HCT116 (cell line): ENCODE measurements around the gene S1PR3. TPM values are rescaled to one million over a fixed set of nuclear protein-coding genes. Genes with fewer than 3 reads are reported as not detected.

Experiments
- ATAC-seq: fragments of 200-7000 bp; cut with Tn5 transposase; 2 replicates; pipeline ENCODE4 v1.9.1; 2020; ENCODE audit warnings: mild to moderate bottlenecking, moderate library complexity
- BruUV-seq: library from RNA; stranded (reverse); fragments of 400-500 nt; replicated peaks from 2 replicates; lab custom pipeline; 2021; lab: Mats Ljungman, UMichigan
- CTCF ChIA-PET: fragments of 300-600 bp; sonication (Branson Sonifier 250); formaldehyde crosslinking; loops from one replicate; lab custom pipeline; 2021; ENCODE audit warnings: antibody characterized with exemption; lab: Charles Lee
- POLR2A ChIA-PET: fragments of 300-600, 350-600 bp; sonication (Branson Sonifier 250); formaldehyde crosslinking; loops from one replicate; lab custom pipeline; 2021; ENCODE audit warnings: antibody characterized with exemption; lab: Charles Lee
- RAD21 ChIA-PET, 2 experiments: fragments of 300-600 bp; sonication (Branson Sonifier 250); formaldehyde crosslinking; loops; one replicate each; lab custom pipeline; 2023; ENCODE audit warnings: low total read pairs in 2 of 2; ENCODE audit not compliant: uncharacterized antibody in 2 of 2, unreplicated experiment in 2 of 2, low non-redundant PET in 1 of 2; lab: Charles Lee
- DNase-seq: peaks from one replicate; pipeline ENCODE4 v3.0.0-alpha.2; 2010; ENCODE audit warnings: low read depth, low spot score
- H2AFZ ChIP-seq: fragments of 200-600 bp; shearing (Covaris generic), sonication (generic); 2 replicates; pipeline ENCODE4 v1.6.1; 2017; ENCODE audit warnings: low read depth, mixed run types, mixed read lengths, antibody characterized with exemption, low read length; ENCODE audit not compliant: poor library complexity, severe bottlenecking
- H3K27ac ChIP-seq: 2 replicates; pipeline ENCODE4 v1.5.1; 2012; ENCODE audit warnings: low read depth, low read length
- H3K27me3 ChIP-seq: fragments of 200-600 bp; sonication (generic); 2 replicates; pipeline ENCODE4 v1.6.1; 2016; ENCODE audit warnings: mixed run types, low read length, mixed read lengths; ENCODE audit not compliant: insufficient read depth
- H3K36me3 ChIP-seq, 2 experiments: fragments of 200-500 bp in 1 of 2; fragments of 200-600 bp in 1 of 2; sonication (Bioruptor generic) in 1 of 2; sonication (generic) in 1 of 2; 2 replicates each; pipeline versions ENCODE4 v1.5.1 to v1.6.1; 2014 to 2016; ENCODE audit warnings: low read length in 2 of 2, inconsistent platforms in 1 of 2, mixed read lengths in 1 of 2, mixed run types in 1 of 2; ENCODE audit not compliant: insufficient read depth in 2 of 2, control insufficient read depth in 1 of 2
- H3K4me1 ChIP-seq, 2 experiments: fragments of 200-600 bp in 1 of 2; sonication (generic) in 1 of 2; 2 replicates each; pipeline versions ENCODE4 v1.5.1 to v1.6.1; 2012 to 2017; ENCODE audit warnings: low read length in 2 of 2, inconsistent platforms in 1 of 2, mild to moderate bottlenecking in 1 of 2, mixed read lengths in 1 of 2, mixed run types in 1 of 2, moderate library complexity in 1 of 2; ENCODE audit not compliant: insufficient read depth in 2 of 2, control insufficient read depth in 1 of 2
- H3K4me2 ChIP-seq: fragments of 200-600 bp; sonication (generic); 2 replicates; pipeline ENCODE4 v1.6.1; 2017; ENCODE audit warnings: mixed run types, low read length, mixed read lengths
- H3K4me3 ChIP-seq, 2 experiments: fragments of 200-600 bp in 1 of 2; sonication (generic) in 1 of 2; replicated peaks in 1 of 2; 2 replicates each; pipeline ENCODE4 v1.5.1; 2011 to 2016; ENCODE audit warnings: low read length in 2 of 2, control low read depth in 1 of 2, low read depth in 1 of 2, mild to moderate bottlenecking in 1 of 2, mixed read lengths in 1 of 2, mixed run types in 1 of 2
- H3K79me2 ChIP-seq: fragments of 200-600 bp; sonication (generic); 2 replicates; pipeline ENCODE4 v1.6.1; 2017; ENCODE audit warnings: mild to moderate bottlenecking, mixed run types, low read length, moderate library complexity, mixed read lengths; ENCODE audit not compliant: insufficient read depth
- H3K9ac ChIP-seq: fragments of 200-600 bp; sonication (generic); 2 replicates; pipeline ENCODE4 v1.6.1; 2016; ENCODE audit warnings: low read length, mixed read lengths
- H3K9me2 ChIP-seq: fragments of 200-600 bp; sonication (generic), shearing (Covaris generic); 2 replicates; pipeline ENCODE4 v1.6.1; 2017; ENCODE audit warnings: mixed run types, mild to moderate bottlenecking, moderate library complexity; ENCODE audit not compliant: insufficient read depth
- H3K9me3 ChIP-seq, 2 experiments: fragments of 200-500 bp in 1 of 2; fragments of 200-600 bp in 1 of 2; sonication (Bioruptor generic) in 1 of 2; sonication (generic) in 1 of 2; 2 replicates each; pipeline ENCODE4 v1.6.1; 2014 to 2017; ENCODE audit warnings: low read length in 2 of 2, mixed read lengths in 2 of 2, inconsistent platforms in 1 of 2, low read depth in 1 of 2, mild to moderate bottlenecking in 1 of 2, mixed run types in 1 of 2, moderate library complexity in 1 of 2; ENCODE audit not compliant: control insufficient read depth in 1 of 2, insufficient read depth in 1 of 2
- H4K20me1 ChIP-seq: fragments of 200-600 bp; sonication (generic), shearing (Covaris generic); 2 replicates; pipeline ENCODE4 v1.6.1; 2017; ENCODE audit warnings: mixed run types, mild to moderate bottlenecking, moderate library complexity; ENCODE audit not compliant: insufficient read depth
- ATF3 ChIP-seq: IDR thresholded peaks from 2 replicates; pipeline ENCODE4 v1.6.1; 2012
- CBX3 ChIP-seq: IDR thresholded peaks from 2 replicates; pipeline ENCODE4 v1.6.1; 2012; ENCODE audit warnings: low read depth
- CEBPB ChIP-seq: IDR thresholded peaks from 2 replicates; pipeline ENCODE4 v1.6.1; 2012; ENCODE audit warnings: low read depth
- EGR1 ChIP-seq: IDR thresholded peaks from 2 replicates; pipeline ENCODE4 v1.6.1; 2012; ENCODE audit warnings: low read depth
- ELF1 ChIP-seq: IDR thresholded peaks from 2 replicates; pipeline ENCODE4 v1.6.1; 2012; ENCODE audit warnings: low read depth, borderline replicate concordance
- EZH2 ChIP-seq: fragments of 200-600 bp; sonication (generic); IDR thresholded peaks from 2 replicates; pipeline ENCODE4 v1.6.1; 2017; ENCODE audit warnings: antibody characterized with exemption, mixed run types
- EZH2phosphoT487 ChIP-seq: fragments of 200-600 bp; IDR thresholded peaks from 2 replicates; pipeline ENCODE4 v1.6.1; 2018; ENCODE audit warnings: antibody characterized with exemption, borderline replicate concordance
- JUND ChIP-seq: IDR thresholded peaks from 2 replicates; pipeline ENCODE4 v1.6.1; 2012
- MAX ChIP-seq: IDR thresholded peaks from 2 replicates; pipeline ENCODE4 v1.6.1; 2012
- POLR2AphosphoS5 ChIP-seq: IDR thresholded peaks from 2 replicates; pipeline ENCODE4 v1.6.1; 2011; ENCODE audit warnings: mild to moderate bottlenecking, low read depth, low read length, moderate library complexity
- RAD21 ChIP-seq: IDR thresholded peaks from 2 replicates; pipeline ENCODE4 v1.6.1; 2012; ENCODE audit warnings: low read depth, mild to moderate bottlenecking
- REST ChIP-seq: IDR thresholded peaks from 2 replicates; pipeline ENCODE4 v1.6.1; 2012; ENCODE audit warnings: low read depth
- SP1 ChIP-seq: IDR thresholded peaks from 2 replicates; pipeline ENCODE4 v1.6.1; 2012; ENCODE audit warnings: low read depth
- TCF7L2 ChIP-seq: IDR thresholded peaks from 2 replicates; pipeline ENCODE4 v1.7.0; 2011; ENCODE audit warnings: borderline replicate concordance, inconsistent platforms; ENCODE audit not compliant: insufficient read depth, insufficient read length; ENCODE audit errors: extremely low read depth
- YY1 ChIP-seq: IDR thresholded peaks from 2 replicates; pipeline ENCODE4 v1.6.1; 2011; ENCODE audit warnings: low read length, low read depth, moderate library complexity, mild to moderate bottlenecking; ENCODE audit not compliant: insufficient replicate concordance; ENCODE audit errors: extremely low read depth
- ZBTB33 ChIP-seq: IDR thresholded peaks from 2 replicates; pipeline ENCODE4 v1.6.1; 2011; ENCODE audit warnings: mild to moderate bottlenecking, low read length, moderate library complexity; ENCODE audit not compliant: insufficient replicate concordance; ENCODE audit errors: extremely low read depth
- ZNF274 ChIP-seq: fragments of 200-500 bp; sonication (Bioruptor generic); IDR thresholded peaks from 2 replicates; pipeline ENCODE4 v1.6.1; 2014; ENCODE audit warnings: mild to moderate bottlenecking, low read depth, low read length, inconsistent platforms
- intact Hi-C: fragments of 100-400 bp; cut with micrococcal nuclease; formaldehyde crosslinking; loops from 2 replicates; pipeline ENCODE4 v1.10.0; 2022
- total RNA-seq: library from RNA; stranded (reverse); gene quantifications from one replicate; pipeline ENCODE4 v1.2.1, GENCODE V29; 2021; ENCODE audit not compliant: unreplicated experiment

S1PR3 gene
- total RNA-seq, 1 experiment from 2014 or later = 0.07 TPM

GRCh38 chr9:88979021-88979420 is 12.2 kb upstream of the S1PR3 start:
- Histone ChIP-seq H3K9me3 (no peaks in the 10 kb centered on the region; a peak in 1 of 4 replicates), H3K4me3 (no peak overlapping the region), H3K36me3 (no peaks in the 10 kb centered on the region), H3K4me2 (no peak overlapping the region), H3K27me3 (no peaks in the 10 kb centered on the region), H2AFZ (no peak overlapping the region), H3K79me2 (no peaks in the 10 kb centered on the region), H3K4me1 (no peaks in the 10 kb centered on the region), H3K9ac (no peak overlapping the region), H4K20me1 (no peaks in the 10 kb centered on the region), H3K9me2 (no peaks in the 10 kb centered on the region), H3K27ac (no peak overlapping the region)
- BruUV-seq = no TSS peak
- ChIA-PET CTCF (no interaction called here), RAD21 (no interaction called here), POLR2A (no interaction called here)
- ATAC-seq = no peak
- TF ChIP-seq CBX3 = no peak
- no peak for TF ChIP-seq JUND
- no peak for TF ChIP-seq YY1
- no peak for TF ChIP-seq ZBTB33
- intact Hi-C loops = no loop called here
- DNase-seq = no peak

GRCh38 chr9:88979791-88980190 is 11.5 kb upstream of the S1PR3 start:
- Histone ChIP-seq H2AFZ (no peak overlapping the region), H3K27me3 (no peaks in the 10 kb centered on the region), H3K4me2 (no peak overlapping the region), H3K79me2 (no peaks in the 10 kb centered on the region), H3K27ac (no peak overlapping the region), H3K36me3 (no peaks in the 10 kb centered on the region), H3K4me3 (no peak overlapping the region), H3K9me2 (no peaks in the 10 kb centered on the region), H3K9ac (no peak overlapping the region), H3K4me1 (no peaks in the 10 kb centered on the region), H4K20me1 (no peaks in the 10 kb centered on the region), H3K9me3 (no peaks in the 10 kb centered on the region)
- intact Hi-C loops = no loop called here
- ATAC-seq = no peak
- RAD21 ChIA-PET = no interaction called here
- no peak for DNase-seq
- no TSS peak for BruUV-seq
- CTCF ChIA-PET = no interaction called here
- POLR2A ChIA-PET = no interaction called here
- TF ChIP-seq EZH2phosphoT487 (no peak), CEBPB (no peak), SP1 (no peak), ATF3 (no peak), ZNF274 (no peak), JUND (no peak), EZH2 (no peak), EGR1 (no peak), TCF7L2 (no peak), MAX (no peak), ELF1 (no peak), RAD21 (no peak), CBX3 (no peak), REST (no peak), POLR2AphosphoS5 (no peak)
